ENCODE data around the gene EIF3J. TPM values are rescaled to one million over a fixed set of nuclear protein-coding genes. Genes with fewer than 3 reads are reported as not detected.

EIF3J gene
- total RNA-seq, 3 donors from 2014 or later = 46.0 to 76.7 (median 61.8) TPM

- peaks cover 3% of the 10 kb centered on the region for H3K9me3 ChIP-seq
- no peak for ATAC-seq
- H3K36me3 ChIP-seq (ENCODE audit: low read depth) = peaks cover 29% of the 10 kb centered on the region
- no peak for DNase-seq
- H3K4me3 ChIP-seq = no peak overlapping the region
- intact Hi-C loops (cut with DNase I, micrococcal nuclease) = no loop called here
- TF ChIP-seq CTCF (IDR thresholded peaks at IDR 0.05) = no peak
- no peaks in the 10 kb centered on the region for H3K4me1 ChIP-seq (ENCODE audit: low read depth)
These were observed 28.6 kb downstream of the EIF3J start for GRCh38 chr15:44565387-44566154.

GRCh38 chr15:44566155-44566540, 29.2 kb downstream of the EIF3J start:
- ATAC-seq = no peak
- no peak for DNase-seq
- H3K36me3 ChIP-seq (ENCODE audit: low read depth) = peaks cover 29% of the 10 kb centered on the region
- no peak overlapping the region for H3K4me3 ChIP-seq
- H3K4me1 ChIP-seq (ENCODE audit: low read depth) = no peaks in the 10 kb centered on the region
- no peak for TF ChIP-seq CTCF (IDR thresholded peaks at IDR 0.05)
- intact Hi-C loops (cut with DNase I, micrococcal nuclease) = no loop called here
- peaks cover 3% of the 10 kb centered on the region for H3K9me3 ChIP-seq

- Histone ChIP-seq H3K4me1 (ENCODE audit: low read depth) (no peaks in the 10 kb centered on the region), H3K36me3 (ENCODE audit: low read depth) (peaks cover 22% of the 10 kb centered on the region), H3K9me3 (peaks cover 3% of the 10 kb centered on the region), H3K4me3 (no peak overlapping the region)
- DNase-seq (no peak), ATAC-seq (no peak)
- no peak for TF ChIP-seq CTCF (IDR thresholded peaks at IDR 0.05)
- intact Hi-C loops (cut with DNase I, micrococcal nuclease) = no loop called here
These were observed 31.4 kb downstream of the EIF3J start for GRCh38 chr15:44568338-44568737.

- no peaks in the 10 kb centered on the region for H3K4me1 ChIP-seq (ENCODE audit: low read depth)
- no peak for DNase-seq
- no peak for ATAC-seq
- intact Hi-C loops (cut with DNase I, micrococcal nuclease) = no loop called here
- TF ChIP-seq CTCF (IDR thresholded peaks at IDR 0.05) = no peak
- H3K36me3 ChIP-seq (ENCODE audit: low read depth) = peaks cover 21% of the 10 kb centered on the region
- peaks cover 3% of the 10 kb centered on the region for H3K9me3 ChIP-seq
- H3K4me3 ChIP-seq = no peak overlapping the region
These were observed 32.4 kb downstream of the EIF3J start for GRCh38 chr15:44569316-44569715.

- DNase-seq (no peak), ATAC-seq (no peak)
- H3K4me1 ChIP-seq (ENCODE audit: low read depth) = no peaks in the 10 kb centered on the region
- no peak overlapping the region for H3K4me3 ChIP-seq
- H3K36me3 ChIP-seq (ENCODE audit: low read depth) = peaks cover 11% of the 10 kb centered on the region
- no peak for TF ChIP-seq CTCF (IDR thresholded peaks at IDR 0.05)
- intact Hi-C loops (cut with DNase I, micrococcal nuclease) = no loop called here
- H3K9me3 ChIP-seq = peaks cover under 1% of the 10 kb centered on the region
These were observed 33.4 kb downstream of the EIF3J start for GRCh38 chr15:44570361-44570760.

Data from mucosa of descending colon (tissue), 3 donors.